ENCODE data around the gene FAM168A. TPM values are rescaled to one million over a fixed set of nuclear protein-coding genes. Genes with fewer than 3 reads are reported as not detected.

FAM168A gene
- total and polyA plus RNA-seq, 9 of the 15 experiments (the other 6 are each of a cell fraction or from before 2014, with no cell fraction given), result 0.44 to 7.2 (median 2.9) TPM

DNA sequence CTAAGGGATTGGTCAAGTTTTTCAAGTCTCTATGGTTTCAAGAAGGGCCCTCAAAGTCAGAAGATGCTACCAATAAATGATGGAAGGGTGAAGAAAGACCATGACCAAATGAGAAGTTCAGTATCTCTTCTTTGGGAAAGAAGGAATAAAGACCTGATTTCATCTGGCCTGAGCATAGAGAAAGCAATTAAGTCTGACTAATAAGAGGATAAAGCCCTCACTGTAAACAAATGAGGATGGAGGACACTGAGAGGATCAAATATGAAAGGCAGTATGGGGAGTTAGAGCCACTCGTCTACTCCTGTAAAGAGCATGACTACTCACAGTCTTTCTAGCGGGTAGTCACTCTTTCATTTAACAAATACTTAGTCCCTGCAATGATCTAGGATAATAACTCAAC, 44.6 kb downstream of the FAM168A start (continued):
- TF ChIP-seq ZNF253 (CRISPR knock-in tag; conservative IDR thresholded peaks at IDR 0.05), result no peak
- no peak for TF ChIP-seq HNRNPL (IDR thresholded peaks at IDR 0.05; ENCODE audit: low read depth, low read length)

DNA sequence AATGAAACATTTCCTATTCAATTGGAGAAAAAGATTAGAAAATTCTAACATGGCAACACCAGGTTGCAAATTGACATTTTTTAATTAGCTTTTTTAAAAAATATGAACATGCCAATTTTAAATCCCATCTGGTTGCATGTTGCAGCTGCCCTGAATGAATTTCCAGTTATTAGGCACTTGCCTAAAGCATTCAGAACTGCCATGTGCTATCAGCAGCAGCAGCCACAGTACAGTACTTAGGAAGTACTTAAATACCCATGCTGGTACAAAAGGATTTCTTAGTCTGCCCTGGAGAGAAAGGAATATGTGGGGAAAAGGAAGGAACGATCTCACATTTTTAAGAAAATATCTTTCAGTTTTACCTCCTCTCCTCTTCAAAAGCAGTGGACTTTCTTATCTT, 46.2 kb downstream of the FAM168A start:
- in situ Hi-C loops (cut with MboI), result no loop called here
- Histone ChIP-seq H2AFZ (ENCODE audit: low read depth, low read length) (no peak overlapping the region; the same call in 1 of the 2 replicates), H4K20me1 (replicated peaks; ENCODE audit: control insufficient read depth, insufficient read depth, low read length) (no peaks in the 10 kb centered on the region), H3K27ac (ENCODE audit: extremely low read depth, low read depth, low read length) (no peak overlapping the region), H3K9me3 (replicated peaks; ENCODE audit: control insufficient read depth, insufficient read depth, low read depth, low read length) (no peaks in the 10 kb centered on the region), H3K27me3 (ENCODE audit: control insufficient read depth in 2 of 2, insufficient read depth in 2 of 2, low read length in 2 of 2) (no peaks in the 10 kb centered on the region), H3K4me1 (replicated peaks in 1 of 2; ENCODE audit: control insufficient read depth in 2 of 2, insufficient read depth in 2 of 2, low read length in 2 of 2) (peaks cover 0 to 9% of the 10 kb centered on the region in 2 experiments; a peak in 3 of 5 replicates), H3K9ac (ENCODE audit: insufficient read depth in 1 of 2, low read depth in 2 of 2, low read length in 2 of 2) (no peak overlapping the region), H3K36me3 (ENCODE audit: control insufficient read depth, insufficient read depth, low read length) (no peaks in the 10 kb centered on the region), H3K79me2 (ENCODE audit: control insufficient read depth, insufficient read depth, low read length) (no peaks in the 10 kb centered on the region), H3K4me3 (no peak overlapping the region), H3K9me1 (ENCODE audit: control insufficient read depth, insufficient read depth, low read length) (no peaks in the 10 kb centered on the region), H3K4me2 (ENCODE audit: insufficient read depth, low read length) (no peak overlapping the region; the same call in 1 of the 2 replicates)
- no TSS peak for BruUV-seq (replicated peaks)
- intact Hi-C loops (cut with micrococcal nuclease), result no loop called here
- CTCF ChIA-PET (ENCODE audit: low intra/inter-chr PET ratio), result no interaction called here
- DNase-seq (ENCODE audit: extremely low read depth in 1 of 4, low spot score in 3 of 4) (no peak), FAIRE-seq (no peak), ATAC-seq (no peak)
- POLR2A ChIA-PET, result interaction anchor here (0.6 to 1.1 kb wide), 5 partner anchors 11 to 762 kb away, joined by 3 to 4 read pairs (median 3); no protein-coding TSS in a partner anchor
- WGBS (ENCODE audit: insufficient coverage, low coverage, missing lambda C conversion rate), result 20% methylated on average over 1 of the region's 1 CpG
- no peak for TF ChIP-seq CCAR2 (IDR thresholded peaks at IDR 0.05; ENCODE audit: low read depth, low read length)
- TF ChIP-seq SFPQ (IDR thresholded peaks at IDR 0.05; ENCODE audit: low read depth, low read length), result no peak
- no peak for TF ChIP-seq SAFB (IDR thresholded peaks at IDR 0.05; ENCODE audit: borderline replicate concordance, low read depth, low read length)
- TF ChIP-seq HINFP (tag; conservative IDR thresholded peaks at IDR 0.05; ENCODE audit: low read depth), result no peak
- TF ChIP-seq CBX5 (IDR thresholded peaks at IDR 0.05; ENCODE audit: borderline replicate concordance, low read depth), result no peak
- no peak for TF ChIP-seq ARID1B (IDR thresholded peaks at IDR 0.05)
- TF ChIP-seq RBM34 (IDR thresholded peaks at IDR 0.05; ENCODE audit: borderline replicate concordance, insufficient read depth, low read length), result no peak
- no peak for TF ChIP-seq HDAC8 (tag; IDR thresholded peaks at IDR 0.05)
- TF ChIP-seq ZNF324 (CRISPR knock-in tag; IDR thresholded peaks at IDR 0.05), result no peak
- TF ChIP-seq E2F5 (CRISPR knock-in tag; IDR thresholded peaks at IDR 0.05), result no peak
- TF ChIP-seq ZNF408 (CRISPR knock-in tag; IDR thresholded peaks at IDR 0.05; ENCODE audit: low read depth), result no peak
- TF ChIP-seq ZNF384 (IDR thresholded peaks at IDR 0.05; ENCODE audit: low read depth, low read length), result no peak
- TF ChIP-seq, protein P1, sequence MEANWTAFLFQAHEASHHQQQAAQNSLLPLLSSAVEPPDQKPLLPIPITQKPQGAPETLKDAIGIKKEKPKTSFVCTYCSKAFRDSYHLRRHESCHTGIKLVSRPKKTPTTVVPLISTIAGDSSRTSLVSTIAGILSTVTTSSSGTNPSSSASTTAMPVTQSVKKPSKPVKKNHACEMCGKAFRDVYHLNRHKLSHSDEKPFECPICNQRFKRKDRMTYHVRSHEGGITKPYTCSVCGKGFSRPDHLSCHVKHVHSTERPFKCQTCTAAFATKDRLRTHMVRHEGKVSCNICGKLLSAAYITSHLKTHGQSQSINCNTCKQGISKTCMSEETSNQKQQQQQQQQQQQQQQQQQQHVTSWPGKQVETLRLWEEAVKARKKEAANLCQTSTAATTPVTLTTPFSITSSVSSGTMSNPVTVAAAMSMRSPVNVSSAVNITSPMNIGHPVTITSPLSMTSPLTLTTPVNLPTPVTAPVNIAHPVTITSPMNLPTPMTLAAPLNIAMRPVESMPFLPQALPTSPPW (CRISPR knock-in tag; IDR thresholded peaks at IDR 0.05), result no peak
- TF ChIP-seq ZNF354B (CRISPR knock-in tag; IDR thresholded peaks at IDR 0.05), result no peak
